ENCODE measurements around the gene ACVR2A.

GRCh38 chr2:147867050-147867449 lies 22.2 kb downstream of the ACVR2A start:
- no peak for TF ChIP-seq CTCF (IDR thresholded peaks at IDR 0.05 in 8 of 11, conservative IDR thresholded peaks at IDR 0.05 in 3 of 11)
- TF ChIP-seq POLR2A (IDR thresholded peaks at IDR 0.05), result no peak
- TF ChIP-seq POLR2AphosphoS5 (IDR thresholded peaks at IDR 0.05), result no peak
